ENCODE results near the gene CTU2. TPM values are rescaled to one million over a fixed set of nuclear protein-coding genes. Genes with fewer than 3 reads are reported as not detected.

CTU2 gene
- polyA plus RNA-seq, 2 donors = 10.4 to 11.0 TPM

- 88% methylated on average over 29 of the region's 29 CpGs for WGBS, 2 donors
- H3K4me3 ChIP-seq (ENCODE audit: low read depth in 1 of 2, low read length in 2 of 2) = no peak overlapping the region
- H3K27ac ChIP-seq (ENCODE audit: low read depth in 2 of 2, low read length in 1 of 2) = peak overlapping the region in 1 of 2 donors; percentile 29
- no peaks in the 10 kb centered on the region for H3K4me1 ChIP-seq (ENCODE audit: control insufficient read depth in 2 of 2, insufficient read depth in 2 of 2, low read length in 1 of 2)
- no peaks in the 10 kb centered on the region for H3K27me3 ChIP-seq (ENCODE audit: control insufficient read depth in 1 of 2, insufficient read depth in 2 of 2, low read length in 2 of 2)
- H3K9me3 ChIP-seq (ENCODE audit: control insufficient read depth in 2 of 2, insufficient read depth in 1 of 2, low read depth in 1 of 2, low read length in 1 of 2) = no peaks in the 10 kb centered on the region
- peaks cover 28 to 85% of the 10 kb centered on the region in 2 donors for H3K36me3 ChIP-seq (ENCODE audit: control insufficient read depth in 2 of 2, insufficient read depth in 2 of 2, low read length in 1 of 2)
Observed at GRCh38 chr16:88719267-88719932, 13.1 kb downstream of the CTU2 start.

- Histone ChIP-seq H3K9me3 (ENCODE audit: control insufficient read depth in 2 of 2, insufficient read depth in 1 of 2, low read depth in 1 of 2, low read length in 1 of 2) (no peaks in the 10 kb centered on the region), H3K36me3 (ENCODE audit: control insufficient read depth in 2 of 2, insufficient read depth in 2 of 2, low read length in 1 of 2) (peaks cover 24 to 84% of the 10 kb centered on the region in 2 donors), H3K4me3 (ENCODE audit: low read depth in 1 of 2, low read length in 2 of 2) (no peak overlapping the region), H3K27ac (ENCODE audit: low read depth in 2 of 2, low read length in 1 of 2) (no peak overlapping the region), H3K4me1 (ENCODE audit: control insufficient read depth in 2 of 2, insufficient read depth in 2 of 2, low read length in 1 of 2) (no peaks in the 10 kb centered on the region), H3K27me3 (ENCODE audit: control insufficient read depth in 1 of 2, insufficient read depth in 2 of 2, low read length in 2 of 2) (no peaks in the 10 kb centered on the region)
- 94 to 95% methylated on average over 19 of the region's 19 CpGs for WGBS, 2 donors
Observed at GRCh38 chr16:88719933-88720296, 13.6 kb downstream of the CTU2 start.

GRCh38 chr16:88720396-88720970 lies 14.2 kb downstream of the CTU2 start:
- Histone ChIP-seq H3K4me3 (ENCODE audit: low read depth in 1 of 2, low read length in 2 of 2) (no peak overlapping the region), H3K4me1 (ENCODE audit: control insufficient read depth in 2 of 2, insufficient read depth in 2 of 2, low read length in 1 of 2) (no peaks in the 10 kb centered on the region), H3K27ac (ENCODE audit: low read depth in 2 of 2, low read length in 1 of 2) (no peak overlapping the region), H3K36me3 (ENCODE audit: control insufficient read depth in 2 of 2, insufficient read depth in 2 of 2, low read length in 1 of 2) (peaks cover 19 to 84% of the 10 kb centered on the region in 2 donors), H3K27me3 (ENCODE audit: control insufficient read depth in 1 of 2, insufficient read depth in 2 of 2, low read length in 2 of 2) (no peaks in the 10 kb centered on the region), H3K9me3 (ENCODE audit: control insufficient read depth in 2 of 2, insufficient read depth in 1 of 2, low read depth in 1 of 2, low read length in 1 of 2) (no peaks in the 10 kb centered on the region)
- WGBS, 2 donors = 92 to 94% methylated on average over 23 of the region's 23 CpGs

GRCh38 chr16:88721236-88721635 lies 14.9 kb downstream of the CTU2 start:
- Histone ChIP-seq H3K36me3 (ENCODE audit: control insufficient read depth in 2 of 2, insufficient read depth in 2 of 2, low read length in 1 of 2) (peaks cover 17 to 83% of the 10 kb centered on the region in 2 donors), H3K27ac (ENCODE audit: low read depth in 2 of 2, low read length in 1 of 2) (no peak overlapping the region), H3K4me1 (ENCODE audit: control insufficient read depth in 2 of 2, insufficient read depth in 2 of 2, low read length in 1 of 2) (no peaks in the 10 kb centered on the region), H3K9me3 (ENCODE audit: control insufficient read depth in 2 of 2, insufficient read depth in 1 of 2, low read depth in 1 of 2, low read length in 1 of 2) (no peaks in the 10 kb centered on the region), H3K27me3 (ENCODE audit: control insufficient read depth in 1 of 2, insufficient read depth in 2 of 2, low read length in 2 of 2) (no peaks in the 10 kb centered on the region), H3K4me3 (ENCODE audit: low read depth in 1 of 2, low read length in 2 of 2) (no peak overlapping the region)
- WGBS, 2 donors = 94 to 97% methylated on average over 17 of the region's 17 CpGs

GRCh38 chr16:88721815-88722755 lies 15.8 kb downstream of the CTU2 start:
- Histone ChIP-seq H3K9me3 (ENCODE audit: control insufficient read depth in 2 of 2, insufficient read depth in 1 of 2, low read depth in 1 of 2, low read length in 1 of 2) (no peaks in the 10 kb centered on the region), H3K4me1 (ENCODE audit: control insufficient read depth in 2 of 2, insufficient read depth in 2 of 2, low read length in 1 of 2) (no peaks in the 10 kb centered on the region), H3K27me3 (ENCODE audit: control insufficient read depth in 1 of 2, insufficient read depth in 2 of 2, low read length in 2 of 2) (no peaks in the 10 kb centered on the region), H3K4me3 (ENCODE audit: low read depth in 1 of 2, low read length in 2 of 2) (no peak overlapping the region), H3K27ac (ENCODE audit: low read depth in 2 of 2, low read length in 1 of 2) (no peak overlapping the region), H3K36me3 (ENCODE audit: control insufficient read depth in 2 of 2, insufficient read depth in 2 of 2, low read length in 1 of 2) (peaks cover 16 to 83% of the 10 kb centered on the region in 2 donors)
- 94 to 95% methylated on average over 57 to 61 of the region's 61 CpGs for WGBS, 2 donors

GRCh38 chr16:88722784-88723506 lies 16.6 kb downstream of the CTU2 start:
- H3K4me1 ChIP-seq (ENCODE audit: control insufficient read depth in 2 of 2, insufficient read depth in 2 of 2, low read length in 1 of 2) = no peaks in the 10 kb centered on the region
- H3K4me3 ChIP-seq (ENCODE audit: low read depth in 1 of 2, low read length in 2 of 2) = no peak overlapping the region
- no peaks in the 10 kb centered on the region for H3K9me3 ChIP-seq (ENCODE audit: control insufficient read depth in 2 of 2, insufficient read depth in 1 of 2, low read depth in 1 of 2, low read length in 1 of 2)
- WGBS, 2 donors = 93 to 94% methylated on average over 37 to 39 of the region's 39 CpGs
- H3K27me3 ChIP-seq (ENCODE audit: control insufficient read depth in 1 of 2, insufficient read depth in 2 of 2, low read length in 2 of 2) = no peaks in the 10 kb centered on the region
- H3K36me3 ChIP-seq (ENCODE audit: control insufficient read depth in 2 of 2, insufficient read depth in 2 of 2, low read length in 1 of 2) = peaks cover 16 to 87% of the 10 kb centered on the region in 2 donors
- H3K27ac ChIP-seq (ENCODE audit: low read depth in 2 of 2, low read length in 1 of 2) = no peak overlapping the region

GRCh38 chr16:88723507-88723887 lies 17.2 kb downstream of the CTU2 start:
- H3K9me3 ChIP-seq (ENCODE audit: control insufficient read depth in 2 of 2, insufficient read depth in 1 of 2, low read depth in 1 of 2, low read length in 1 of 2) = no peaks in the 10 kb centered on the region
- H3K36me3 ChIP-seq (ENCODE audit: control insufficient read depth in 2 of 2, insufficient read depth in 2 of 2, low read length in 1 of 2) = peaks cover 16 to 83% of the 10 kb centered on the region in 2 donors
- H3K27ac ChIP-seq (ENCODE audit: low read depth in 2 of 2, low read length in 1 of 2) = no peak overlapping the region
- no peaks in the 10 kb centered on the region for H3K4me1 ChIP-seq (ENCODE audit: control insufficient read depth in 2 of 2, insufficient read depth in 2 of 2, low read length in 1 of 2)
- no peak overlapping the region for H3K4me3 ChIP-seq (ENCODE audit: low read depth in 1 of 2, low read length in 2 of 2)
- 83 to 87% methylated on average over 8 of the region's 8 CpGs for WGBS, 2 donors
- no peaks in the 10 kb centered on the region for H3K27me3 ChIP-seq (ENCODE audit: control insufficient read depth in 1 of 2, insufficient read depth in 2 of 2, low read length in 2 of 2)

GRCh38 chr16:88723911-88724310 lies 17.6 kb downstream of the CTU2 start:
- H3K27me3 ChIP-seq (ENCODE audit: control insufficient read depth in 1 of 2, insufficient read depth in 2 of 2, low read length in 2 of 2) = no peaks in the 10 kb centered on the region

GRCh38 chr16:88724855-88725555 lies 18.7 kb downstream of the CTU2 start:
- 86 to 87% methylated on average over 27 to 31 of the region's 31 CpGs for WGBS, 2 donors
- no peak overlapping the region for H3K27ac ChIP-seq (ENCODE audit: low read depth in 2 of 2, low read length in 1 of 2)

More at GRCh38 chr16:88723911-88724310, 17.6 kb downstream of the CTU2 start:
- WGBS, 2 donors = 93 to 95% methylated on average over 16 to 17 of the region's 17 CpGs
- H3K4me3 ChIP-seq (ENCODE audit: low read depth in 1 of 2, low read length in 2 of 2) = no peak overlapping the region
- H3K27ac ChIP-seq (ENCODE audit: low read depth in 2 of 2, low read length in 1 of 2) = no peak overlapping the region
- no peaks in the 10 kb centered on the region for H3K4me1 ChIP-seq (ENCODE audit: control insufficient read depth in 2 of 2, insufficient read depth in 2 of 2, low read length in 1 of 2)
- H3K9me3 ChIP-seq (ENCODE audit: control insufficient read depth in 2 of 2, insufficient read depth in 1 of 2, low read depth in 1 of 2, low read length in 1 of 2) = no peaks in the 10 kb centered on the region
- peaks cover 16 to 81% of the 10 kb centered on the region in 2 donors for H3K36me3 ChIP-seq (ENCODE audit: control insufficient read depth in 2 of 2, insufficient read depth in 2 of 2, low read length in 1 of 2)

More at GRCh38 chr16:88724855-88725555, 18.7 kb downstream of the CTU2 start:
- H3K4me1 ChIP-seq (ENCODE audit: control insufficient read depth in 2 of 2, insufficient read depth in 2 of 2, low read length in 1 of 2) = no peaks in the 10 kb centered on the region
- peaks cover 14 to 70% of the 10 kb centered on the region in 2 donors for H3K36me3 ChIP-seq (ENCODE audit: control insufficient read depth in 2 of 2, insufficient read depth in 2 of 2, low read length in 1 of 2)
- no peaks in the 10 kb centered on the region for H3K9me3 ChIP-seq (ENCODE audit: control insufficient read depth in 2 of 2, insufficient read depth in 1 of 2, low read depth in 1 of 2, low read length in 1 of 2)
- no peaks in the 10 kb centered on the region for H3K27me3 ChIP-seq (ENCODE audit: control insufficient read depth in 1 of 2, insufficient read depth in 2 of 2, low read length in 2 of 2)
- no peak overlapping the region for H3K4me3 ChIP-seq (ENCODE audit: low read depth in 1 of 2, low read length in 2 of 2)
